Nephron (organoid): ENCODE results near the gene DCAF12.

Experiments
- H3K27ac Mint-ChIP-seq, 3 experiments: 2 replicates each; pipeline ENCODE4 v1.8.0; 2020; ENCODE audit warnings: mixed read lengths in 3 of 3, mild to moderate bottlenecking in 2 of 3, moderate library complexity in 1 of 3
- H3K27me3 Mint-ChIP-seq: 2 replicates; pipeline ENCODE4 v1.8.0; 2021; ENCODE audit warnings: low read depth, mild to moderate bottlenecking, moderate library complexity, mixed read lengths
- H3K36me3 Mint-ChIP-seq: 2 replicates; pipeline ENCODE4 v1.8.0; 2020; ENCODE audit warnings: low read depth, mixed read lengths
- H3K4me1 Mint-ChIP-seq: 2 replicates; pipeline ENCODE4 v1.8.0; 2020; ENCODE audit warnings: mixed read lengths
- H3K4me3 Mint-ChIP-seq, 3 experiments: 2 replicates each; pipeline ENCODE4 v1.8.0; 2020; ENCODE audit warnings: mild to moderate bottlenecking in 3 of 3, mixed read lengths in 3 of 3, moderate library complexity in 2 of 3
- H3K9me3 Mint-ChIP-seq: 2 replicates; pipeline ENCODE4 v1.8.0; 2020; ENCODE audit warnings: mixed read lengths
- CTCF ChIP-seq, 3 experiments: fragments of 200-600 bp; sonication (generic); IDR thresholded peaks; one replicate each; pipeline ENCODE4 v1.5.0; 2021; ENCODE audit warnings: antibody characterized with exemption in 3 of 3; ENCODE audit not compliant: unreplicated experiment in 3 of 3

DCAF12 gene

GRCh38 chr9:34124926-34125325 lies 1.6 kb downstream of the DCAF12 start:
- no peak for TF ChIP-seq CTCF (IDR thresholded peaks at IDR 0.05; ENCODE audit: unreplicated experiment in 3 of 3)
- no peaks in the 10 kb centered on the region for H3K9me3 Mint-ChIP-seq
- H3K36me3 Mint-ChIP-seq = peaks cover 35% of the 10 kb centered on the region
- peak overlapping the region; percentile 94 to 99 (median 97) for H3K27ac Mint-ChIP-seq
- peak overlapping the region; percentile 94 to 97 (median 96) for H3K4me3 Mint-ChIP-seq
- peaks cover 38% of the 10 kb centered on the region for H3K4me1 Mint-ChIP-seq
- H3K27me3 Mint-ChIP-seq = peaks cover 3% of the 10 kb centered on the region

- peaks cover 37% of the 10 kb centered on the region for H3K36me3 Mint-ChIP-seq
- H3K4me3 Mint-ChIP-seq = peak overlapping the region; percentile 72 to 96 (median 94)
- H3K4me1 Mint-ChIP-seq = peaks cover 38% of the 10 kb centered on the region
- H3K27me3 Mint-ChIP-seq = peaks cover 3% of the 10 kb centered on the region
- H3K9me3 Mint-ChIP-seq = no peaks in the 10 kb centered on the region
- no peak for TF ChIP-seq CTCF (IDR thresholded peaks at IDR 0.05; ENCODE audit: unreplicated experiment in 3 of 3)
- H3K27ac Mint-ChIP-seq = no peak overlapping the region
Observed at GRCh38 chr9:34124099-34124498, 2.4 kb downstream of the DCAF12 start.

- no peak for TF ChIP-seq CTCF (IDR thresholded peaks at IDR 0.05; ENCODE audit: unreplicated experiment in 3 of 3)
- Mint-ChIP-seq H3K4me1 (peaks cover 38% of the 10 kb centered on the region), H3K36me3 (peaks cover 40% of the 10 kb centered on the region), H3K4me3 (peak overlapping the region; percentile 72 to 96 (median 94)), H3K27me3 (peaks cover 3% of the 10 kb centered on the region), H3K27ac (no peak overlapping the region), H3K9me3 (no peaks in the 10 kb centered on the region)
Observed at GRCh38 chr9:34123682-34124081, 2.8 kb downstream of the DCAF12 start.

GRCh38 chr9:34121996-34122395 lies 4.5 kb downstream of the DCAF12 start:
- no peak overlapping the region for H3K4me3 Mint-ChIP-seq
- H3K4me1 Mint-ChIP-seq = peaks cover 34% of the 10 kb centered on the region
- no peak for TF ChIP-seq CTCF (IDR thresholded peaks at IDR 0.05; ENCODE audit: unreplicated experiment in 3 of 3)
- no peak overlapping the region for H3K27ac Mint-ChIP-seq
- peaks cover 49% of the 10 kb centered on the region for H3K36me3 Mint-ChIP-seq
- peaks cover 3% of the 10 kb centered on the region for H3K27me3 Mint-ChIP-seq
- no peaks in the 10 kb centered on the region for H3K9me3 Mint-ChIP-seq

GRCh38 chr9:34119713-34120112 lies 6.8 kb downstream of the DCAF12 start:
- Mint-ChIP-seq H3K36me3 (peaks cover 66% of the 10 kb centered on the region), H3K27me3 (no peaks in the 10 kb centered on the region), H3K9me3 (no peaks in the 10 kb centered on the region)

More at GRCh38 chr9:34119713-34120112, 6.8 kb downstream of the DCAF12 start:
- H3K4me3 Mint-ChIP-seq = no peak overlapping the region
- no peak for TF ChIP-seq CTCF (IDR thresholded peaks at IDR 0.05; ENCODE audit: unreplicated experiment in 3 of 3)
- H3K4me1 Mint-ChIP-seq = peaks cover 21% of the 10 kb centered on the region
- H3K27ac Mint-ChIP-seq = no peak overlapping the region
